ENCODE measurements around the gene RTKN. TPM values are rescaled to one million over a fixed set of nuclear protein-coding genes. Genes with fewer than 3 reads are reported as not detected.
A peak's percentile ranks its signal among the peaks of the same experiment; 100 is the strongest.
"Not testable (repeated sequence)": the region's sequence is repeated elsewhere in the genome, so short reads cannot be mapped to it uniquely, and the experiment has no call there.

Gene RTKN
- total RNA-seq, 2 donors from 2014 or later: 83.6 to 117 TPM

DNA sequence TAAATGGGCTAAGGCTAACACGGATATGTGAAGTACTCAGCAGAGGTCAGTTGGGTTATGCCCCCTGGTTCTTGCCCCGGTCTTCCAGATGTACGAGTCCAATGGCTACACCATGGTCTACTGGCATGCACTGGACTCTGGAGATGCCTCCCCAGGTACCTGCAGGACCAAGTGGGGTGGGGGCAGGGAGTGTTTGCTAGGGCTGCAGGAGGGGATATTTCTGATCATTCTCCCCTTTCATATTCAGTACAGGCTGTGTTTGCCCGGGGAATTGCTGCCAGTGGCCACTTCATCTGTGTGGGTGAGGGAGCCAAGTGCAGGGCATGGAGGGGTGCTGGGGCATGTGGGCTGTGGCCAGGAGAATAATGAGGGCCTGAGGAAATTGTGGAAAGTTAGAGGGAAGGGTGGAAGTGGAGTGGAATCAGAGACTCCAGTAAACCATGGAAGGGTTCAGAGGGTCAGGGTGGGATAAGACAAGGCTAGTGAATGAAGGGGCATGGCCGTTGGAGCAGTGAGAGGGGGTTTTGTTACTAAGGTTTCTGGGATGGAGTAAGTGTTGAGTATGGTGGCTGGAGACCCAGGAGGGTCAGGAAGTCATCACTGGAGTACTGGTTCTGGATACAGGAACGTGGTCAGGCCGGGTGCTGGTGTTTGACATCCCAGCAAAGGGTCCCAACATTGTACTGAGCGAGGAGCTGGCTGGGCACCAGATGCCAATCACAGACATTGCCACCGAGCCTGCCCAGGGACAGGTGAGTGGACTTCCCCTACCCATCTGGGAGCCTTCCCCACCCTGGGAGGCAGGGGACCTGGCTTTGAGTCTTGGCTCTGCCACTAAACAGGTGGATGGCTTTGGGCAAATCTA, 18.3 kb downstream of the RTKN start:
- peak overlapping the region; percentile 90 for H3K4me3 Mint-ChIP-seq
- Histone ChIP-seq H3K4me1 (ENCODE audit: control insufficient read depth, insufficient read depth, low read length) (peaks cover 17% of the 10 kb centered on the region), H3K27ac (ENCODE audit: low read depth, low read length) (no peak overlapping the region), H3K9ac (ENCODE audit: extremely low read depth, low read length, poor library complexity, severe bottlenecking) (no peak overlapping the region), H3K9me3 (ENCODE audit: control insufficient read depth, low read length) (no peaks in the 10 kb centered on the region), H3K27me3 (ENCODE audit: control insufficient read depth, insufficient read depth, low read length, poor library complexity, severe bottlenecking) (peaks cover 8% of the 10 kb centered on the region), H3K36me3 (ENCODE audit: control insufficient read depth, insufficient read depth, low read length) (peaks cover 39% of the 10 kb centered on the region), H3K4me3 (ENCODE audit: low read length) (no peak overlapping the region)
- peaks cover 26% of the 10 kb centered on the region for H3K36me3 Mint-ChIP-seq (ENCODE audit: low read depth)
- 92 to 95% methylated on average over 6 to 9 of the region's 9 CpGs for WGBS, 2 experiments (ENCODE audit: insufficient coverage in 1 of 2, insufficient read length in 1 of 2)
- TF ChIP-seq, protein P1, sequence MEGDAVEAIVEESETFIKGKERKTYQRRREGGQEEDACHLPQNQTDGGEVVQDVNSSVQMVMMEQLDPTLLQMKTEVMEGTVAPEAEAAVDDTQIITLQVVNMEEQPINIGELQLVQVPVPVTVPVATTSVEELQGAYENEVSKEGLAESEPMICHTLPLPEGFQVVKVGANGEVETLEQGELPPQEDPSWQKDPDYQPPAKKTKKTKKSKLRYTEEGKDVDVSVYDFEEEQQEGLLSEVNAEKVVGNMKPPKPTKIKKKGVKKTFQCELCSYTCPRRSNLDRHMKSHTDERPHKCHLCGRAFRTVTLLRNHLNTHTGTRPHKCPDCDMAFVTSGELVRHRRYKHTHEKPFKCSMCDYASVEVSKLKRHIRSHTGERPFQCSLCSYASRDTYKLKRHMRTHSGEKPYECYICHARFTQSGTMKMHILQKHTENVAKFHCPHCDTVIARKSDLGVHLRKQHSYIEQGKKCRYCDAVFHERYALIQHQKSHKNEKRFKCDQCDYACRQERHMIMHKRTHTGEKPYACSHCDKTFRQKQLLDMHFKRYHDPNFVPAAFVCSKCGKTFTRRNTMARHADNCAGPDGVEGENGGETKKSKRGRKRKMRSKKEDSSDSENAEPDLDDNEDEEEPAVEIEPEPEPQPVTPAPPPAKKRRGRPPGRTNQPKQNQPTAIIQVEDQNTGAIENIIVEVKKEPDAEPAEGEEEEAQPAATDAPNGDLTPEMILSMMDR (conservative IDR thresholded peaks at IDR 0.05): no peak
- H3K27me3 Mint-ChIP-seq (ENCODE audit: insufficient read depth): peaks cover 28% of the 10 kb centered on the region
- peak overlapping the region; percentile 44 for H3K27ac Mint-ChIP-seq
- no peak for DNase-seq
- peaks cover 40% of the 10 kb centered on the region for H3K4me1 Mint-ChIP-seq
- H3K9me3 Mint-ChIP-seq: no peaks in the 10 kb centered on the region

DNA sequence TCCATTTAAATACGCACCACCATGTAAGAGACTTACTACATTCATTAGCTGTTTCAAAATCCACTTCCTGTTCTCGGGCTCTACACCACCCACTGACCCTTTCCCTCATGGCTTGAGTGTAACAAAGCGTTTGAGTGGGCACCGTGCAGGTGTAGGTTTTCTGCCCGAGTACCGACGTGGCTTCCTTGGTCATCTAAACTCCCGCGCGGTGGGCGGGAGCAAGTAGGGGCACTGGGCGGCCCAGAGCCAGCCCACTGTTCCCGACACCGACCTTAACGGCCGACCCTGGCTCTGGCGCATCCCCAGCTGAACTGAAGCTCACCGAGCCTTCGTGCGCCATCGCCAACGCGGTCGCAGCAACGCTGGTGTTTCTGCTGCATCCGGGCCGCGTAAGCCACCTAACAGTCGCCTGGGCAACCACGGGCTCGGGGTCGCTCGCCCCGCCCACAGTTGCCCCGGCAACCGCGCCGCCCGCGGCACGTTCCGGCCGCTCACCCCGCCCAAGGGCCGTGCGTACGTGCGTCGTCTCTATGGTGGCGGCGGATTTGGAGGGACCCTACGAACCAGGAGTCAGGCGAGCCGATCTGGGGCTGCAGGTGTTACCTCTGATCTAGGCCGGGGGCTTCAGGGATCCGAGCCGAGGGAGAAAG, 20.4 kb downstream of the RTKN start, which contains the start of the genes C2orf81 and WDR54:
C2orf81 (minus strand) TSS at position 399 of the 650 bp plus-strand sequence; CDS start at position 340, 59 bp downstream.
WDR54 (plus strand) TSS at position 510 of the 650 bp plus-strand sequence. CDS start 424 bp downstream, outside the sequence.
- Histone ChIP-seq H3K36me3 (ENCODE audit: control insufficient read depth, insufficient read depth, low read length) (peaks cover 20% of the 10 kb centered on the region), H3K27ac (ENCODE audit: low read depth, low read length) (peak within 1 kb of the TSS; percentile 79), H3K27me3 (ENCODE audit: control insufficient read depth, insufficient read depth, low read length, poor library complexity, severe bottlenecking) (peaks cover 8% of the 10 kb centered on the region), H3K9ac (ENCODE audit: extremely low read depth, low read length, poor library complexity, severe bottlenecking) (peak within 1 kb of the TSS; percentile 74), H3K9me3 (ENCODE audit: control insufficient read depth, low read length) (no peaks in the 10 kb centered on the region), H3K4me3 (ENCODE audit: low read length) (peak within 1 kb of the TSS; percentile 94), H3K4me1 (ENCODE audit: control insufficient read depth, insufficient read depth, low read length) (peaks cover 17% of the 10 kb centered on the region)
- H3K4me3 Mint-ChIP-seq: peak within 1 kb of the TSS; percentile 90
- 2 to 9% methylated on average over 8 to 57 of the region's 57 CpGs for WGBS, 2 experiments (ENCODE audit: insufficient coverage in 1 of 2, insufficient read length in 1 of 2)
- H3K4me1 Mint-ChIP-seq: peaks cover 22% of the 10 kb centered on the region
- TF ChIP-seq, protein P1 (conservative IDR thresholded peaks at IDR 0.05): no peak
- no peaks in the 10 kb centered on the region for H3K9me3 Mint-ChIP-seq
- DNase-seq: peak; percentile 97
- peak within 1 kb of the TSS; percentile 96 for H3K27ac Mint-ChIP-seq
- peaks cover 29% of the 10 kb centered on the region for H3K27me3 Mint-ChIP-seq (ENCODE audit: insufficient read depth)
- H3K36me3 Mint-ChIP-seq (ENCODE audit: low read depth): peaks cover 17% of the 10 kb centered on the region

DNA sequence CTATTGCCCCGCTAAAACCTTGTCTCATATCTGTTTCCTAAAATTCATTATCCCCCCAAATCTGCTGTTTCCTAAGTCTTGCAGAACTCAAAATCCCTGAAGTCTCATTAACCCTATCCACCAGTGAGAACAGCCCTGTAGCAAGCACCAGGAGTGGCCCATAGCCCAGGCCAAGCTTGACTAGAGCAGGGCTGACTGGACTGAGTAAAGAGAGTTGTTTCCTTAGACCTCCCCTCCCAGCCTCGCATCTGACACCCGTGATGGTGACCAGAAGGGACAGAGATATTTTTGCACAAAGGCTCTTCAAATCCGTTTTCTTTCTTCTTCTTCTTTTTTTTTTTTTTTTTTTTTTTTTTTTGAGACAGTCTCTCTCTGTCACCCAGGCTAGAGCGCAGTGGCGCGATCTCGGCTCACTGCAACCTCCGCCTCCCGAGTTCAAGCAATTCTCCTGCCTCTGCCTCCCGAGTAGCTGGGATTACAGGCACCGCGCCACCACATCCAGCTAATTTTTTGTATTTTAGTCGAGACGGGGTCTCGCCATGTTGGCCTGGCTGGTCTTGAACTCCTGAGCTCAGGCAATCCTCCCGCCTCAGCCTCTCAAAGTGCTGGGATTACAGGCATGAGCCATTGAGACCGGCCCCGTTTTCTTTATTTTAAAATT, 21.2 kb downstream of the RTKN start:
- H3K4me1 ChIP-seq (ENCODE audit: control insufficient read depth, insufficient read depth, low read length); H3K27ac Mint-ChIP-seq; H3K27ac ChIP-seq (ENCODE audit: low read depth, low read length); H3K9me3 Mint-ChIP-seq; H3K27me3 ChIP-seq (ENCODE audit: control insufficient read depth, insufficient read depth, low read length, poor library complexity, severe bottlenecking); H3K9me3 ChIP-seq (ENCODE audit: control insufficient read depth, low read length); DNase-seq: not testable (repeated sequence)
- peak overlapping the region; percentile 90 for H3K4me3 Mint-ChIP-seq
- H3K4me3 ChIP-seq (ENCODE audit: low read length): peak overlapping the region; percentile 94
- peaks cover 11% of the 10 kb centered on the region for H3K36me3 Mint-ChIP-seq (ENCODE audit: low read depth)
- H3K9ac ChIP-seq (ENCODE audit: extremely low read depth, low read length, poor library complexity, severe bottlenecking): peak overlapping the region; percentile 67
- peaks cover 14% of the 10 kb centered on the region for H3K4me1 Mint-ChIP-seq
- H3K27me3 Mint-ChIP-seq (ENCODE audit: insufficient read depth): peaks cover 29% of the 10 kb centered on the region
- WGBS, 2 experiments (ENCODE audit: insufficient coverage in 1 of 2, insufficient read length in 1 of 2): 91 to 92% methylated on average over 15 to 19 of the region's 19 CpGs
- peaks cover 12% of the 10 kb centered on the region for H3K36me3 ChIP-seq (ENCODE audit: control insufficient read depth, insufficient read depth, low read length)
